Activated T-cell treated with anti-CD3 and anti-CD28 coated beads for 24 hours (primary cell): Measurements from ENCODE around the gene ATP8A1.
A peak's percentile ranks its signal among the peaks of the same experiment; 100 is the strongest.

Source experiments
- DNase-seq: peaks from one replicate; pipeline ENCODE4 v3.0.0-alpha.2; 2020; ENCODE audit warnings: low read depth

Gene ATP8A1

DNA sequence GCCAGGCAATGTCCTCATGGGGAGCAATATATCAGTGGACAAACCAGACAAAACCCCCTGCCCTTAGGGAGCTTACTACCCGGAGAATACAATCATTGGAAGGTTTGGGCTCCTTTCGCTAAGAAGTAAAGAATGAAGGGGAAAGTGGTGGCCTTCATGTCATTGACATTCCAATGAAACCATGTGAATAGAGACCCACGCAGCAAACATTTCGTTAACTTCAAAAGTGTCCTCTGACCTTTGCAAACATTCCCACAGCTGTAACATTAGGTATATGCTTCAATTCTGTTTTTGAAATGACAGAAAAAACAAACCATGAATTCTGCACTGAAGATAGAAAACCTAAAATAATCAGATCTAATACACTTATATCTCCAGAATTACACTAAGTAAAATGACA, 7.0 kb downstream of the ATP8A1 start:
- no peak for DNase-seq

DNA sequence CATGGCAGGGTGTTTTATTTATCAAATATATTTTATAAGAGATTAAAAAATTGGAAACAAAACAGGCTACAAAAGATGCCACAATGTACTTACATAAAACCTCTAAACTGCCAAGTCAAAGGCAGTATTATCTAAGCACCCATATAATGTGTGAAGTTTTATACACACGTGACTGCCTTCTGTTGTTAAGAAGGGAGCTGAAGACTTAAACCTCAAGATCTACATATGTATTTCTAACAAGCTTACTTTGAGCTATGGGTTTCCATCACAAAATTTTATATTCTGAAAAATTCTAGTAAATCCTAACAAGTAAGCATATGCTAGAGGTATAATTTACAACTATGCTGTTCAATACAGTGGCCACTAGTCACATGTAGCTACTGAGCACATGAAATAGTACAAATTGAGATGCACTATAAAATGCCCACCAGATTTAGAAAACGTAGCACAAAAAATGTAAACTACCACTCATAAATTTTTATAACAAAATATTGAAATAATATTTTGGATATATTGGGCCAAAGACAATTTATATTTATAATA, 9.8 kb downstream of the ATP8A1 start:
- DNase-seq, result no peak

DNA sequence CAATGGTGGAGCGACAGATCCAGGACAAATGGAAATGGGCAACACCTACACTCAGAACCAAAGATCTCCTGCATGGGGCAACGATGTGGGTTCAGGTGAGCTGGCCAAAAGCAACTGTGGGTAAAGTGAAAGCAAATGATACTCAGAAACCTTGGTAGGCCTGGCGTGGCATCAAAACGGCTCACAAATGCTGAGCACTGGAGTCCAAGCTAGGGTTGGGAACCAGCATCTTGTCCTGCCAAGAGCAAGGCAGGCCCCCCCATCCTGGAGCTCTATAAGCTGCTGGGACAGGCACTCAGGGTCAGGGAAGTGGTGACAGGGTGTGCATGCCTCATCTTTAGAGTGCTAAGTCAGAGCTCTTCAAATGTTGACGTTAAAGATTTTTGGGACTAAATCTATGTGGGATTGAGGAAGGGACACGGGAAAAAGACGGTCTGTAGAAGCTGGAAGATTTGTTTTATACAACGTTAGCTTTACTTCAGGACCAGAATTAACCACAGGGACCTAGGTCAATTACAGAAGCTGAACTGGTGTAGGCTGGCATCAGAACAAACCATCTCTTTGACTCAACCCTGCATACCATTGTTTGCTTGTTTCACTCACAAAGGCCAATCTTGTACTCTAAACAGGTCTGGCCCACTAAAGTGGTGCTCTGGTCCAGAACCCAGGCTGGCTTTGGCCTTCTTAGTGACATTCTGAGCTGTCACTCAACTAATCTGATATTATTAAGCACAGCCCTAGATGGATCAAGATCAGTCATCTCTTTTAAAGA, 10.7 kb downstream of the ATP8A1 start:
- no peak for DNase-seq

DNA sequence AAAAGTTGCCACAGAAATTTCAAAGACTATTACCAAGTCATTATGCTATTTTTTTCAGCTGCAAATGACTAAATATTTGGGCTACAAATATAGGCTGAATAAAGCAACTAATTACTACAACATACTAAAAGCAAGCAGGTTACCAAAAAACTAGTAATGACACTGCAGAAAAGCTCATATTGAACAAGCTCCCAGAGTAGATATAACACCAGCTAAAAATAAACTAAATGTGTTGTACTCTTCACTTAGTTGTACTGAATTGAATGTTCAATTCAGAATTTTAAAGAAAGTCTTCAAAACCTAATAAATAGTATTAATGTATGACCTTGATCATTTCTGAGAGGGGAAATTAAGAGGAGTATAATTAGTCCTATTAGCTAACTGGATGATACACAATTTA, 12.0 kb downstream of the ATP8A1 start:
- DNase-seq, result no peak

DNA sequence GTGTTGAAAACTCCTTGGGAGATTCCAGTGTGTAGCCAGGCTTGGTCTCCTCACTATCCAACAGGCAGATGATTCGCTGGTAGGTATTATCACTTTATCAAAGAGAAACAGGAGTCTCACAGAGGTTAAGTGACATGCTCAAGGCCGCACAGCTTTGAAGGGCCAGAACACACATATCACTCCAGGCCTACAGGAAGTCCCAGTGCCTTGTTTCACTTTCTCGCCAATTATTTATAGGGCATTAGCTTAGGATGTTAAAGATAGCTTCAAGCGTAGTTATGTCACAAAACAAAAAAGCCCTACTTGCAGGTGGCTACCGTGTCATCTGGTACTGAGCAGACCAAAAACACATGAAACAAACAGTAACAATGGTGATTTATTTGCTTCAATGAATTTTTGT, 13.2 kb downstream of the ATP8A1 start:
- no peak for DNase-seq

DNA sequence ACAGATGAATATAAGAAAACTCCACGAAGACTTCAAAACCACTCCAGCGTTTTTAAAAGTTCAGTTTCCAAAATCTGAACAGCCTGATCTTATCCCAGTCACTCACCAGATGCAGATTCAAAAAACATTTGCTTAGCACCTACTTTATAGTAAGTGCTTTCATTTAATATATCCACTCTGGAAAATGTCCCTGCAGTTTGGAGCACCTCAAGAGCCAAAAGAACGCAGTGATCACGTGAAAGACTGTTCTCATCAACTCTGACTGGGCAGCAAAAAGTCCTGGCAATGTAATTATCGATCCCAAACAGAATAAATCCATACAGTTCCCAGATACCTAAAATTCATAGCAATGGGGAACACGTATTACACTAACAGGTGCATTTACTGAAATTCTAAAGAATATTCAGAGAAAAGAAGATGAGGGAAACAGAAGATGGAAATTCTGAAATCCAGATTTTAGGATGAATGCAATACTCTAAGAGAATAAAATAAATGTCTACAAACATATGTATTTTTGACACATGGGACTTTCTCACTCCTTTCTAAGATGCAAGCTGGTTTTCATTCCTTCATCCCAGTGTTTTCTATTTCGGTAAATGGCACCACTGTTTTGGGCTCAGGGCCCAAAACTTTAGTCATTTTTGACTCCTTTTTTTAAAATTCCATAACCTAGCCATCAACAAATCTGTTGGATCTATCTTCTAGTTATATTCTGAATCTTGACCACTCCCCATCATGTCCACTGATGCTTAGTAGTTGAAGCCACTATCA, 13.9 kb downstream of the ATP8A1 start:
- DNase-seq, result no peak

DNA sequence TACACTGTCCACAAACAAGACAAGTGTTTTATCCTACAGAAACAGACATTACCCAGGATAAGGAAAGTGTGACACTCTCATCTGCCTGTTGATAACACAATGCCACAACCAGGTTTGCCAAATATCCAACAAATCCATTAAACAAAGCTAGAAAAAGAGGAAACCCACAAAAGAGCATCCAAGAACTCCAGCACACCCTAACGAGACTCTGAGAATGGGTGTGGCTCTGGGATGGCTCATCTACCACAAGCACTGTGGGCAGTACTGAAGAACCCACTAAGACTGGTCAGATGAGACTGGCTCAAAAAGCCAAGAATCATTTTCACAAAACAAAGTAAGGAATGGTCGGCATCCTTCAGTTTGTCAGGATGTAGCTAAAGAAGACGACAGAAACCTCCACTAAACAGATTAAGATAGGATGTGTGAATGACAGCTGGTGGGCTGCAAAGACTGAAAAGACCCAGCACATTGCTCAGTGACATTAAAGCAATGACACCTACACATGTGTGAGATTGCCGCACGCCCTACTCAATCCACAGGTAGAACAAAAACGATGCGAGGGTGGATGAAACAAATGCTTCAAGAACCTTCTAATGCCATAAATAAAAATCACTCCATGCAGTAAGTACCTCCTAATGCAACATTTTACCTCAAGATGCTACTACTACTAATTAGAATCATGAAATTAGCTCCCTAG, 14.7 kb downstream of the ATP8A1 start:
- no peak for DNase-seq

DNA sequence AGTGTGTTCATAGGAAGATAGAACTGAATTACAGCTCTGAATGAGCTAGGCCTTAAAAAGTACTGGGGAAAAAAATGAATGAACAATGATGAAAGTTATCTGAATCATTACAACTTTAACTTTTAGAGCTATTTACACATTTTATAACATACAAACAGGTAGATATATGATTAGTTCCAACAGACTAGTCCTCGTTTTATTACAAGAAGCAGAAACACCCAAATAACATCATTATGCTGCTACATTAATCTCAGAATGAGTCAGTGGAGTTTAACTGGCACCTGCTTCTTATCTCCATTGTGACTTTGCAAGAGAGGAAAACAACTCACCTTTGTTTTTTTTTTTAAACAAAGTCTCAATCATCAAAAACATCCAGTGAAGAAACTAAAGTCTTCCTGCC, 15.2 kb downstream of the ATP8A1 start:
- no peak for DNase-seq

DNA sequence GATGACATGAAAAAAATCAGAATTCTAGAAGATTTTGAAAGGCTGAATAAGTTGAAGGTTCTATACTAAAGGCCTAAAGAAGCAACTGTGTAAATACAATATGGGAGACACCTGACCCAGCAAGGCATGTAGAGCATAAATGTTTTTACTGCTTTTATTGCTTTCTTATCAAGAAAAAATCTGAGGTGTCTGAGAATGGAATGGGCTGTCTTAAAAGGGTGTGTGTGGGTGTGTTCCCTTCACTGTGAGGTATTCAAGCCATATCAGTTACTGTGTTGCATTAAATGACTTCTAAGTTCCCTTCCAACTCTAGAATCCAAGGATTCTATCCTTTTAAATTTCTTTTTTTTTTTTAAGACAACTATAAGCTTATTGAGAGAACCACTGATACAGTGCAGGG, 15.7 kb downstream of the ATP8A1 start:
- no peak for DNase-seq

DNA sequence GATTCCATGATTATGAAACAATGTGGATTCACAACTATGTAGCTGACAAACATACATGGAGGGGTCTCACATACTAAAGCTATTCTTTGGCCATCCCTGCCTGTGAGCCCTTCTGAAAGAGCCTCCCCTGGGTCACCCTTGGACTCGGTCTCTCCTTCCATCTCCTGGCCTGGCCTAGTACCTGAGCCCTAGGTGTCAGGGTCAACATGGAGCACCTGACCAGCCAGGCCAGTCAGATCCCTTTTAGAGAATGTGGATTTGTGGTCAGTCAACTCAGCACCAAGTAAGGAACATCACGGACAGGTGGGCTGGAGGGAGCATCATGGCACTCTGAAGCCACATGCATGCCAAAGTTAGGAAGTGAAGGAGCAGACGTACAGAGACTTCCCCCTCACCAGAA, 16.3 kb downstream of the ATP8A1 start:
- no peak for DNase-seq

DNA sequence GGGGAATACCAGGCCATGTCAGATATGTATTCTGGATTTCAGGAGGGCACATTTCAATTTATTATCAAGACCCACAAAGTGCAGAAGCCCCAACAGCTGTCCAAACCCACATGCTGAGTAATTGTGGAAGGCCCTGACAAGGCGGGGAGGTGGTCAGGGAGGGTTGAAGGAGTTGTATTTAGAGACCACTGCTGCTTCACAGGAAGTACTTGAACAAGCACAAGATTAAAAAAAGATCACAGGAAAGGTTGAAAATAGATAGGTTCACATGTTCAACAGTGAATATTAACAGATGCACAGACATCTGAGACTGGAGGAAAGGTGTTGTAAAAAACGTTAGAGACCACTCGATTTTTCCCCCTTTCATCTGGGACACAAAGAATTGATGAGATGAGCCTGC, 17.9 kb downstream of the ATP8A1 start:
- no peak for DNase-seq

DNA sequence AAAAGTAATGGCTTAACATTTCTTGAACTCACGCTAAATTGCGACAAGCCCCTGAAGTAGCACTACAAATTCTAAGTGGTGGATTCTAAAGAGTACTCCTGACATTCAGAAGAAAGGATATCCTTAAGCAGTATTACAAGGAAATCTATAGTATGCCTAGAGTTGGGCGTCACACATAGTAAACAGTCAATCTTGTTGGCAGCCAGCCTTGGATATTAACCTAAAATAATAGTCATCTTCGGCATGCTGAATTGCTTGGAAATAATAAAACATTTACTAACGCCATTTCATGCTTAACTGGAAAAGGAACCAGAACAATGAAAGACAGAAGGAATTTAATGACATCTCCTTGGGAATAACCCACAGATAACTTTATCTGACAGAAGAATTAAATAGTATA, 18.6 kb downstream of the ATP8A1 start:
- no peak for DNase-seq

DNA sequence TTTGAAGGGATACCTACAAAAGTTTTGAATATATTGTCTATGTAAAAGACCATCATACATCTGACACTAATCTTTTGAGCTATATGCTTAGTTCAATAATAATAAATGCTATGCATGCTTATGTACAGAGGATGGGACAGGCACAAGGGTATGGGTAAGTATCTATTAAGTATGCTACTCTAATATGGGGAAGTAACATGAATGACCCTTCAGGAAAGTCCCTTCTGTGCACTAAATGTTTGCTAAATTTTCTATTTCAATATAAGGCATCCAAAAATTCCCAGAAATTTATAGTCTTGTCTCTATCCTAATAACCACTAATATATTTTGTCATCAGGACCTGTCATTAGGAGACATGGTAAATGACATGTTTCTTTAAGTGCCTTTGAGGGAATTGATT, 19.0 kb downstream of the ATP8A1 start:
- DNase-seq, result no peak

DNA sequence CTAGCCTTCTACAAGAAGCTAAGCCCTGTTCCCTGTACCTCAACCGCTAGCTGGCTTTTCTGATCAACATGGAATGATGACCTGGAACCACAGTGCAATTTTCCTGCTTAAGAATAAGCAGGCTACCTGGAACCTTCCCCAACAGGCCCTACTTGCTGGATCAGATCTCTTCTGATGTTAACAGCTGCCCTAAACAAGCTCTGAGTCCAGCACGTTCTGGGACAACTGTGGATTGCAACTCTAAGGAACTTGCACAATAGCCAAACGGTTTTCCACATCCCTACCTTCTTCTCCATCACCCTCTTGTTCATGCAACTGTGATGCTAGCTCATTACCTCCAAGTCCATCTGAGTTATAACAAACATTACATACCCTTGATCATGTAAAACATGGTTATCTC, 19.8 kb downstream of the ATP8A1 start:
- no peak for DNase-seq

DNA sequence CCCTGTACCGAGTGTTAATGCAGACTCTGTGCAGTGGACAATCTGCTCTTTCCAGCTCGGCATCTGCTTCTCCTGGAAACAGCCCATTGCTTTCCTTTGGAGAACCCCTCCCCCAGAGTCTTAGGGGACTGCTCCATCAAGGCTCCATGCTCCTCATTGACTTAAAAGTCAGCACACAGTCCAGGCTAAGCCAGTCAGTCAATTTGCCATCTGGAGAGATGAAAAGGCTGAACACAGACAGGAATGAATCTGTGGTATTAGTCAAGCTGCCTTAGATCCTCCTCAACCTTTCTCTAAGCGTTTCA, 20.3 kb downstream of the ATP8A1 start:
- no peak for DNase-seq

DNA sequence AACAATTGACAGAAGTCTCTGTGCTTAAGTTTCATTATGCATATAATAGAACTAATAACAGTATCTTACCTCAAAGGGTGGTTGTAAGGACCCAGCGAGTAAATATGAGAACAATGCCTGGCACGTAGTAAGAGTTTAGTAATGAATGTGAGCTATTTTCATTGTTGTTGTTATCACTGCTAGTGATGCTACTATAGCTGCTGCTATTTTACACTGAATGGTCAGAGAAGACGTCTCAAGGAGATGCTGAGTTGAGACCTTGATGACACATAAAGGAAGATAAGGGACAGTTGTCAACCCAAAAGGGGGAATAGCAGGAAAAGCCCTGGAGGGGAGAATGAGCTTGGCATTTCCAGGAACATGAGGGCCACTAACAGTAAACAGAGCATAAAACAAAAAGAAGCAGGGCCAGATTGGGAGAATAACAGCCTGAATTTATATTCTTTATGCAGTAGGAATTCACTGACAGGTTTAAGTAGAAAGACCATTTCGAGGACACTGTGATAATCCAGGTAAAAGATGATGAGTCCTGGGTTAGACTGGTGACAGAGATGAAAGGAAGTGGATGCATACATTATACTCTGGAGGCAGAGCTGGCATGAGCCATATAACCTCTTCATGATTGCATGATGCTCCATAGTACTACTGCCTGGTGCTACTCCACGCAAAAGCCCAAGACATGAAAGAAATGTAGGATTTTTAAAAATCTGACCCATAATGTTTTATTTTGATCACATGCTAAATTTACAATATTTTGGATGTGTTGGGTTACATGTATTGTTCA, 23.1 kb downstream of the ATP8A1 start:
- DNase-seq, result no peak

DNA sequence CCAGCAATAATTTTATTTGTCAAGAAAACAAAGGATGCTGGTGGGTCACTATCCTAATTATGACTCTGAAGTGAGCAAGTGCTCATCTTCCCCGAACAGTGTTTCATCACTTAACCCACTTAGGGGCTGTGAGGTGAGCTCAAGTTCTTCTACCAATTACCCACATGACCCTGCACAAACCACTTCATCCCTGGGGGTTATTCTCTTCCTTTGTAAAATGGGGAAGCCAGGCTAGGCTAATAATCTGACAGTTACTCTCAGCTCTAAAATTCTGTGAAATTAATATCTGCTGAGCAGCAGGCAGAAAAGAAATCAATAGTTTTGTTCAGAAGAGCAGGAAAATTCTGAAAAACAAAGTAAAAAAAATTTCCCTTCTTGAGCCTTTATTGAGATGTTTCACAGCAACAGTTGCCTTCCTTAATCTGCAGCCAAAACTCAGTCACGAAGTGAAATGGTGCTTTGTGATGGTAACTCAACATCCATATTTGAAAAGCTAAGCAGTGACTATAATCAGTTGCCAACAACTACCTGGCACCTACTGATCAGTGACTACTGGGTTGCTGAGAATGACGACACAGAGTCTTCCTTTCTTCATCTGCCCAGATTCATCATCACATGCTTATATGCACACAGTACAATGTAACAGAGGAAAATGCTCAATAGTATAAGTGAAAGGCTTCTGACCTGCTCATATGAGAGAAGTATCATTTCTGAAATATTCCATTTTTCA, 24.1 kb downstream of the ATP8A1 start:
- no peak for DNase-seq

DNA sequence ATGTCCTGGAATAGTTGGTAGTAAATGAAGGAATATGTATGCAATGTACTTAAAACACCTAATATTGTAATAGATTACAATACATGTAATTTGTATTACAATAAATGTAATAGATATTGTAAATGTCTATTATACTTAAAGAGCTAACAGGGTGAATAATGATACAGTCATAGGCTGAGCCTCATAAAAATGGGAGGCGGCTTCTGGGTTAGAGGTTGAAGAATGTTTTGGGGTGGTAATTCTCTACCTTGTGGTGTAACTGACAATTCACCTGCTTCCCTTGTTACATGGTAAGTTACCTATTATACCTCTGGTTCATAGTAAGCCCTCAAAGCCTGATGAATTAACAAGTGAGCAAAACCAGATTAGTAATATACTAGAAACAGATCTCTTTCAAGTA, 26.0 kb downstream of the ATP8A1 start:
- no peak for DNase-seq

DNA sequence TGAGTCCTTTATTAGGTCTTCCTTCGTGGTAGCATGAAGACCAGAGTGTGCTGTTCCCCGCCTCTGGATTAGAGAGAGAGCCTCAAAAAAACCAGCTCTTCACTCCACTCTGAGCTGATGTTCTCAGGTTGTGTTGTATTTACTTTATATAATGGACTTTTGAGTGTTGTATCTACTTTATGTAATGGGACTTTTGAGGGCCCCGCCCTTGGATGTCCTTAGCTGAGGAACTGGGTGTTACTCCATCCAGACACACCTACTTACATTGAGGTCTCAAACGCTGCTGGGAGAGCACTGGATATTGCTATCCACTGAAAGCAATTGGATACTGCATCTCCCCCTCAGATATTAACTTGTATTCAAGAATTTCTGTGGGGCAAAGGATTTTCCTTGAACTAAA, 28.2 kb downstream of the ATP8A1 start:
- no peak for DNase-seq

DNA sequence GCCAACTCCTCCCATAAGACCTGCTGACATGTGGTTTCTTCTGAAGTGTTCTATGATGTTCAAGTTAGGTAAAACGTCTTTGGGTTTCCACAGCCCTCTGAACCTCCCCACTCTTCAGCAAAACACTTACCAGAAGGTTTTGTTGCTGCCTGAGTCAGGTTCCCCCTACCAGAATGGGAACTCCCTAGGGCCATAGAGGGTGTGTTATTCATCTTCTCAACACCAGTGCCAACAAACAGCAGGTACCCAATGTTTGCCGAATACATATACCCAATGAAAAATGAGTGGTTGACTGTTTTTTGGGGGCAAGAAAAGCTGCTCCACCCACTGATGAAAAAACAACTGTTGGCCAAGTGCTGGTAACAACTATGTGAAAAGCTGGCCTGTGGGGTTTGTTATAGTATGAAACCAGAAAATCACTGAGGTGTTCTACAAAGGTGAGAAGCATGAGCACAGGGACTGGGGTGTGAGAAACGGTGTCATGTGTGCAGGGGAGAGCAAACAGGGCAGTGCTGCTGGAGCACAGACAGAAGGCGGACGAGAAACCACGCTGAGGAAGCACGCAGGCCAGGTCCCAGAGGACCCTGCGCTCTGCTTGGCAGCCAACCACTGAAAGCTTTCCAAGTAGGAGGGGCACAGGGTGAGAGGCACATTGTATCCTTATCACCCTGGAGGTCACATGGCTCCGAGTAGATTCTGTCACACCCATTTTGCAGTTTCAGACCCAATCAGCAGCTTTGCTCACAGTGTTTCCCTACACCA, 28.8 kb downstream of the ATP8A1 start:
- DNase-seq, result peak; percentile 29

DNA sequence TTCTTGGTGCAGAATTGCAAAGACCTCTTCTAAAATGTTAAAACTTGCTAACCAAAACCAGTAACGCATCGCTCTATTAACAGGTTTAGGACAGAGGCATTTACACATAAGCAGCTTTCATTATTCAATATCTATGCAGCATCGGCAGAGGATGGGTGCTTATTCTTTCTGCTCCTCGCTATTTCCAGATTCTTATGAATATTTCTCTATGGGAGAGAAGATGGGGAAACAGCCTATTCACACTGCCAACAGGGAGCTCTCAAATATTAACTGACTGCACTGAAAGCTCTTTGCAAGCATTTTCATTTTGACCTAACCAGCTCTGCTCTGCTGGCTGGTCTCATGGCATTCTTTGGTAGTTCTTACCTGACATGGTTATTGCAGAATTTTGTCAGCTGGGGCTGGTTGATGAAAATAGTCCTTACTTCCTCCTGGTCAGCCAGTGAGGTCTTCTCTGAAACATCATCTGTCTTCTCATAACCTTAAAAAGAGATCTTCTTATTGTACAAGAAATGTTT, 30.2 kb downstream of the ATP8A1 start:
- no peak for DNase-seq
